GM10266 (cell line): ENCODE measurements around the gene KRT14.

Source experiments
- DNase-seq: peaks from one replicate; pipeline ENCODE4 v3.0.0; 2012; ENCODE audit errors: extremely low spot score
- TF ChIP-seq, protein P1 (sequence below): IDR thresholded peaks from 2 replicates; pipeline ENCODE4 v1.5.1; 2012; ENCODE audit warnings: mild to moderate bottlenecking, low read depth; ENCODE audit not compliant: control insufficient read depth, insufficient read depth; ENCODE audit errors: missing control alignments

KRT14 gene

DNA sequence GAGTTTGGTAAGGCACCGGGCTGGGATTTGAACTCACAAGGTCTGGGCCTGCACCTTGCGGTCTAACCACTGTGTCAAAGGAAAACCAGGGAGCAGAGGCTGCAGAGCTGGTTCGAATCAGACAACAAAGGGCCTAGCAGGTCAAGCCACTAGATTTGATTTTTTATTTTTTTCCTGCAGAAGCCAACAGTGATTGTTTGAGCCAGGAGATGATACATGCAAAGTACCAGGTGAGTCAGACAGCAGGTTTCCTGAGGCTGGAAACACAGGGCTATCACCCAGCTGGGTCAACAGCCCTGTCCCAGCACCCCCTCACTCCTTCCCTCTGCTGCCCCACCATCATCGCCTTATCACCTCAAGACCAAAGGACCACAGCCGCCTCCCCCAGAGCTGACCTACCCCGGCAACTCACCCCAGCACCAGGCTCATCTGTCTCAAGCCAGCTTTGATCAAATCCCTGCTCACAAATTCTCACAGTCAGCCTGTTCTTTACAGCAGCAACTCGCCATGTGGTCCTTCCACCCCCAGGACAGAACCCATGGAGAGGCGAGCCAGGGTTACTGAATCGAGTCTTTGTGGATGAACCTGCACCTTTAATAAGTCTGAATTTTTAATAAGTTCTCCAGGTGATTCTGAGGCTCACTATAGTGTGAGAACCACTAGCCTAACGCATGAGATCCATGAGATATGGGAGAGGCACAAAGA is 45.6 kb downstream of the KRT14 start:
- TF ChIP-seq, protein P1, sequence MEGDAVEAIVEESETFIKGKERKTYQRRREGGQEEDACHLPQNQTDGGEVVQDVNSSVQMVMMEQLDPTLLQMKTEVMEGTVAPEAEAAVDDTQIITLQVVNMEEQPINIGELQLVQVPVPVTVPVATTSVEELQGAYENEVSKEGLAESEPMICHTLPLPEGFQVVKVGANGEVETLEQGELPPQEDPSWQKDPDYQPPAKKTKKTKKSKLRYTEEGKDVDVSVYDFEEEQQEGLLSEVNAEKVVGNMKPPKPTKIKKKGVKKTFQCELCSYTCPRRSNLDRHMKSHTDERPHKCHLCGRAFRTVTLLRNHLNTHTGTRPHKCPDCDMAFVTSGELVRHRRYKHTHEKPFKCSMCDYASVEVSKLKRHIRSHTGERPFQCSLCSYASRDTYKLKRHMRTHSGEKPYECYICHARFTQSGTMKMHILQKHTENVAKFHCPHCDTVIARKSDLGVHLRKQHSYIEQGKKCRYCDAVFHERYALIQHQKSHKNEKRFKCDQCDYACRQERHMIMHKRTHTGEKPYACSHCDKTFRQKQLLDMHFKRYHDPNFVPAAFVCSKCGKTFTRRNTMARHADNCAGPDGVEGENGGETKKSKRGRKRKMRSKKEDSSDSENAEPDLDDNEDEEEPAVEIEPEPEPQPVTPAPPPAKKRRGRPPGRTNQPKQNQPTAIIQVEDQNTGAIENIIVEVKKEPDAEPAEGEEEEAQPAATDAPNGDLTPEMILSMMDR: no peak
- DNase-seq: no peak

DNA sequence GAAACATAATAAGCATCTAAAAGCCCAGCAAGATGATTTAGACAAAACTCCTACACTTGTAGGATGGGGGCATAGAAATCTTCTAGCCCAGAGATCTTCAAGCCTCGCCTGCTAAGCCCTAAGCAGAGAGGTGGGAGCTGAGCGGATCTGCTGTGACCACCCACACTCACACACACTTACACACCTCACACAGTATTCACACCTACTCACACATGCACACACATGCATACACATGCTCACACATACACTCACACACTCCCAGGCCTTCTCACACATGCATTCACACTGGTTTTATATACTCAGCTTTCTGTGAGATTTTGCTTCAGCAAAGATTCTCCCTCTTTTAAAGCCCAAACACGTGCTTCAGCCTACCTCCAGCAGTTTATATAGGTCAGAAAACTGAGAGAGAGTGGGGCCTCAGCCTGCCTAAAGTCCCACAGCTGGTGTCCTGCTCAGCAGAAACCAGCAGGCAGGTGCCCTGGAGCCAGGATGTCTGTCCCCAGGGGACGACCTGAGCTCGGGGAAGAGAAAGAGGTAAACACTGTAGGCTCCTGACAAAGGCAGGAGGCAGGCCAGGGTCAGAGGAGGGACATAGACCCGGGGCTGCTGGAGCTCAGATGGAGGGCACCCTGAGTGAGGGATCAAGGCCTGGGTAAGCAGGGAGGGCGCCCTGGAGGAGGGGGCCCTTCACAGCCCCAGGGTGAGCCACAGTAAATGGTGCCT is 46.6 kb downstream of the KRT14 start:
- no peak for DNase-seq
- TF ChIP-seq, protein P1: no peak

DNA sequence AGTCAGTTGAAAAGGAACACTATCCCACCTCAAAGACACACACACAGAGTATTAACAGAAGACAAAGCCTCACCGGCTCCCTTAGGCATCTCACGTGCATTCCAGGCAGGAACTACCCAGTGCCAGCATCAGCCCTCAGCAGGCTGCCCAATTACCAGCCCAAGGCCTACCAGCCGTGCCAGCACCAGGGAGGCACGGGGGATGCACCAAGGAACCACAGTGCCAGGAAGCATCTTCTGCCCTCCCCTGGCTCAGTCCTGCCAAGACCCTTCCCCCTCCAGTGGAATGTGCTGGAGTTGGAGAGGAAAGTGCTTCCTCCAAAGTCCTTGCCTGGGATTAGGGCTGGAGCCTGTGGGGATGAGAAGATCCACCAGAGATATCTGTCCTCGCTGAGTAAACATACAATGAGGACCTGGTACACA is 47.6 kb downstream of the KRT14 start:
- no peak for DNase-seq

GRCh38 chr17:41538565-41538991 is 48.1 kb downstream of the KRT14 start:
- TF ChIP-seq, protein P1: no peak
- no peak for DNase-seq

More for the DNA sequence above, 47.6 kb downstream of the KRT14 start:
- TF ChIP-seq, protein P1: no peak

DNA sequence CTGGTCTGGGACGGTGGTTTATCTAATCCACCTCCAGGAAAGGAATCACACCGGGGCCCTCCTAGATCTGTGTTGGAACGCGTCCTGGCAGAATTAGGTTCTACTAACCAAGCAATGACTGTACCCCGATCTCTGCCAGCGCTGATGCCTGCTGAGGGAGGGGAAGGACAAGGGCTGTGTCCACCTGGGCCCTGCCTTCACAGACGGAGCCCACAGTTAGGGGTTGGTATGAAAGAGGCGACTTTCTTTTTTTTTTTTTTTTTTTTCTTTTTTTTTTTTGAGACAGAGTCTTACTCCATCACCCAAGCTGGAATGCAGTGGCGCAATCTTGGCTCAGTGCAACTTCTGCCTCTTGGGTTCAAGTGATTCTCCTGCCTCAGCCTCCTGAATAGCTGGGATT is 48.7 kb downstream of the KRT14 start:
- no peak for DNase-seq
- TF ChIP-seq, protein P1: no peak

GRCh38 chr17:41537614-41537954 is 49.1 kb downstream of the KRT14 start:
- no peak for DNase-seq
- TF ChIP-seq, protein P1: no peak
